ENCODE data around the gene ETFB. TPM values are rescaled to one million over a fixed set of nuclear protein-coding genes. Genes with fewer than 3 reads are reported as not detected.

The ETFB gene
- total RNA-seq, 1 experiment from 2014 or later, result 140 TPM

- Histone ChIP-seq H3K9me3 (ENCODE audit: control insufficient read depth in 1 of 2, insufficient read depth in 1 of 2, low read depth in 1 of 2, low read length in 2 of 2) (no peaks in the 10 kb centered on the region), H3K27me3 (ENCODE audit: insufficient read depth, low read length) (no peaks in the 10 kb centered on the region), H3K36me3 (ENCODE audit: control insufficient read depth in 1 of 2, insufficient read depth in 2 of 2, low read length in 2 of 2) (no peaks in the 10 kb centered on the region), H3K4me1 (ENCODE audit: control insufficient read depth in 1 of 2, insufficient read depth in 2 of 2, low read length in 2 of 2) (peaks cover 2 to 10% of the 10 kb centered on the region in 2 experiments; a peak in 2 of 4 replicates), H4K20me1 (ENCODE audit: insufficient read depth) (no peaks in the 10 kb centered on the region), H2AFZ (ENCODE audit: low read depth, low read length, poor library complexity, severe bottlenecking) (no peak overlapping the region), H3K27ac (ENCODE audit: low read depth, low read length) (no peak overlapping the region), H3K4me2 (ENCODE audit: low read length) (no peak overlapping the region), H3K9me2 (ENCODE audit: insufficient read depth) (no peaks in the 10 kb centered on the region), H3K79me2 (ENCODE audit: insufficient read depth, low read length) (no peaks in the 10 kb centered on the region), H3K4me3 (replicated peaks in 1 of 2; ENCODE audit: low read depth in 1 of 2, low read length in 2 of 2) (no peak overlapping the region), H3K9ac (ENCODE audit: low read length) (no peak overlapping the region)
- intact Hi-C loops (cut with micrococcal nuclease), result no loop called here
- RAD21 ChIA-PET (ENCODE audit: low non-redundant PET in 1 of 2, low total read pairs in 2 of 2, uncharacterized antibody in 2 of 2, unreplicated experiment in 2 of 2), result no interaction called here
- no TSS peak for BruUV-seq (replicated peaks)
- no peak for DNase-seq (ENCODE audit: low read depth, low spot score)
- POLR2A ChIA-PET, result no interaction called here
- TF ChIP-seq SP1 (IDR thresholded peaks at IDR 0.05; ENCODE audit: low read depth) (no peak), REST (IDR thresholded peaks at IDR 0.05; ENCODE audit: low read depth) (no peak), YY1 (IDR thresholded peaks at IDR 0.05; ENCODE audit: extremely low read depth, insufficient replicate concordance, low read depth, low read length) (no peak), EGR1 (IDR thresholded peaks at IDR 0.05; ENCODE audit: low read depth) (no peak), SIN3A (IDR thresholded peaks at IDR 0.05; ENCODE audit: low read depth) (no peak), MAX (IDR thresholded peaks at IDR 0.05) (no peak), EZH2phosphoT487 (IDR thresholded peaks at IDR 0.05; ENCODE audit: borderline replicate concordance) (no peak), CEBPB (IDR thresholded peaks at IDR 0.05; ENCODE audit: low read depth) (no peak)
- CTCF ChIA-PET, result no interaction called here
- ATAC-seq, result no peak
These were observed 35.0 kb downstream of the ETFB start for GRCh38 chr19:51331193-51331592.

All from HCT116 (cell line).